ENCODE measurements around the gene SLC1A1.
"Not testable (repeated sequence)": the region's sequence is repeated elsewhere in the genome, so short reads cannot be mapped to it uniquely, and the experiment has no call there.

The SLC1A1 gene

GRCh38 chr9:4581861-4582565 lies 91.7 kb downstream of the SLC1A1 start:
- DNase-seq: no peak

GRCh38 chr9:4583001-4583400 lies 92.7 kb downstream of the SLC1A1 start:
- no peak for DNase-seq

- no peak for DNase-seq
Measured at GRCh38 chr9:4584636-4585035, 94.4 kb downstream of the SLC1A1 start.

GRCh38 chr9:4585135-4585534 lies 94.9 kb downstream of the SLC1A1 start:
- no peak for DNase-seq

- no peak for DNase-seq
Measured at GRCh38 chr9:4588721-4589120, 98.5 kb downstream of the SLC1A1 start.

- no peak for DNase-seq
Measured at GRCh38 chr9:4590430-4591122, 100.3 kb downstream of the SLC1A1 start.

GRCh38 chr9:4591123-4591500 lies 100.8 kb downstream of the SLC1A1 start:
- DNase-seq: no peak

- DNase-seq: no peak
Measured at GRCh38 chr9:4592295-4592694, 102.0 kb downstream of the SLC1A1 start.

GRCh38 chr9:4592886-4593285 lies 102.6 kb downstream of the SLC1A1 start:
- DNase-seq: no peak

GRCh38 chr9:4594545-4594944 lies 104.3 kb downstream of the SLC1A1 start:
- DNase-seq: no peak

- no peak for DNase-seq
Measured at GRCh38 chr9:4594994-4595393, 104.7 kb downstream of the SLC1A1 start.

- no peak for DNase-seq
Measured at GRCh38 chr9:4596165-4596922, 106.1 kb downstream of the SLC1A1 start.

- no peak for DNase-seq
Measured at GRCh38 chr9:4600368-4600767, 110.1 kb downstream of the SLC1A1 start.

GRCh38 chr9:4603830-4604229 lies 113.6 kb downstream of the SLC1A1 start:
- no peak for DNase-seq

GRCh38 chr9:4604678-4605095 lies 114.4 kb downstream of the SLC1A1 start:
- DNase-seq: peak; percentile 74

- not testable (repeated sequence) for DNase-seq
Measured at GRCh38 chr9:4606033-4606432, 115.8 kb downstream of the SLC1A1 start.

GRCh38 chr9:4614627-4615026 lies 124.4 kb downstream of the SLC1A1 start:
- DNase-seq: no peak

- no peak for DNase-seq
Measured at GRCh38 chr9:4615251-4615650, 125.0 kb downstream of the SLC1A1 start.

- DNase-seq: no peak
Measured at GRCh38 chr9:4615778-4616177, 125.5 kb downstream of the SLC1A1 start.

- no peak for DNase-seq
Measured at GRCh38 chr9:4617752-4618151, 127.5 kb downstream of the SLC1A1 start.

GRCh38 chr9:4618700-4619099 lies 128.4 kb downstream of the SLC1A1 start:
- DNase-seq: no peak

GRCh38 chr9:4620057-4620765 lies 129.9 kb downstream of the SLC1A1 start:
- no peak for DNase-seq

GRCh38 chr9:4620881-4621555 lies 130.8 kb downstream of the SLC1A1 start:
- no peak for DNase-seq
